Activated T-helper 1 cell treated with anti-CD3 and anti-CD28 coated beads, Interleukin-12 subunit alpha, Interleukin-12 subunit beta, Interleukin-2, Interleukin-4 antibody, amounts not matched to agents 30 ng/mL and 10 ng/mL and 1 ng/mL, durations not matched to agents 14 hours and 24 hours and 36 hours (primary cell): Measurements from ENCODE around the gene XPO6. TPM values are rescaled to one million over a fixed set of nuclear protein-coding genes. Genes with fewer than 3 reads are reported as not detected.
A peak's percentile ranks its signal among the peaks of the same experiment; 100 is the strongest.
"Not testable (repeated sequence)": the region's sequence is repeated elsewhere in the genome, so short reads cannot be mapped to it uniquely, and the experiment has no call there.

Experiments used
- DNase-seq: peaks from one replicate; pipeline ENCODE4 v3.0.0; 2021; ENCODE audit warnings: low spot score
- H3K27ac Mint-ChIP-seq: one replicate; pipeline ENCODE4 v1.8.0; 2021; ENCODE audit warnings: mild to moderate bottlenecking, mixed read lengths
- H3K27me3 Mint-ChIP-seq: one replicate; pipeline ENCODE4 v1.8.0; 2022; ENCODE audit warnings: mild to moderate bottlenecking, moderate library complexity, mixed read lengths; ENCODE audit not compliant: insufficient read depth
- H3K36me3 Mint-ChIP-seq: one replicate; pipeline ENCODE4 v1.8.0; 2021; ENCODE audit warnings: low read depth, mixed read lengths
- H3K4me1 Mint-ChIP-seq: one replicate; pipeline ENCODE4 v1.8.0; 2021; ENCODE audit warnings: low read depth, mixed read lengths
- H3K4me3 Mint-ChIP-seq: one replicate; pipeline ENCODE4 v1.8.0; 2021; ENCODE audit warnings: mild to moderate bottlenecking, moderate library complexity, mixed read lengths
- H3K9me3 Mint-ChIP-seq: one replicate; pipeline ENCODE4 v1.8.0; 2021; ENCODE audit warnings: mixed read lengths
- intact Hi-C: fragments of 100-400 bp; cut with micrococcal nuclease; formaldehyde crosslinking; loops from one replicate; pipeline ENCODE4 v1.15.1; 2024
- total RNA-seq: library from RNA; stranded (reverse); gene quantifications from 2 replicates; pipeline ENCODE4 v1.2.3, GENCODE V29; 2022

XPO6 gene
- total RNA-seq, 1 donor from 2014 or later: 225 TPM

DNA sequence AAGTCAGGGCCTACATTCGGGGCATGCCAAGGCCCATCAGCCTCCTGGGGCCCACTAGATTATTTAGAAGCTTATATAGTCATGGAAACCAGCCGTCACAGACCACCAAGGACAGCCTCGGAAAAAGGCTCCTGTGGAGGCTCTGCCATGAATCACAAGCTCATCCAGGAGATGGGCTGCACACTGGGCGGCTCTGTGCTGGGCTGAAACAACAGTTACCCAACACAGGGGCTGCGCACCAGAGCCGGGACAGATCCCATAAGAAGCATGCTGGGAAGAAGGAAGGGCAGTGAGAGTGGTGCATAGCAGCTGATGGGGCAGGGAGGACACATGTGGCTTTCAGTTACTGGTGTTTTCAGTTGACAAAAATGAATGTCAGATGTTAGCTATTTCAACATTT is 80.6 kb downstream of the XPO6 start:
- Mint-ChIP-seq H3K27ac (no peak overlapping the region), H3K4me3 (no peak overlapping the region), H3K4me1 (peaks cover 12% of the 10 kb centered on the region), H3K36me3 (peaks cover 51% of the 10 kb centered on the region), H3K27me3 (no peaks in the 10 kb centered on the region), H3K9me3 (no peaks in the 10 kb centered on the region)
- no peak for DNase-seq
- intact Hi-C loops: no loop called here

DNA sequence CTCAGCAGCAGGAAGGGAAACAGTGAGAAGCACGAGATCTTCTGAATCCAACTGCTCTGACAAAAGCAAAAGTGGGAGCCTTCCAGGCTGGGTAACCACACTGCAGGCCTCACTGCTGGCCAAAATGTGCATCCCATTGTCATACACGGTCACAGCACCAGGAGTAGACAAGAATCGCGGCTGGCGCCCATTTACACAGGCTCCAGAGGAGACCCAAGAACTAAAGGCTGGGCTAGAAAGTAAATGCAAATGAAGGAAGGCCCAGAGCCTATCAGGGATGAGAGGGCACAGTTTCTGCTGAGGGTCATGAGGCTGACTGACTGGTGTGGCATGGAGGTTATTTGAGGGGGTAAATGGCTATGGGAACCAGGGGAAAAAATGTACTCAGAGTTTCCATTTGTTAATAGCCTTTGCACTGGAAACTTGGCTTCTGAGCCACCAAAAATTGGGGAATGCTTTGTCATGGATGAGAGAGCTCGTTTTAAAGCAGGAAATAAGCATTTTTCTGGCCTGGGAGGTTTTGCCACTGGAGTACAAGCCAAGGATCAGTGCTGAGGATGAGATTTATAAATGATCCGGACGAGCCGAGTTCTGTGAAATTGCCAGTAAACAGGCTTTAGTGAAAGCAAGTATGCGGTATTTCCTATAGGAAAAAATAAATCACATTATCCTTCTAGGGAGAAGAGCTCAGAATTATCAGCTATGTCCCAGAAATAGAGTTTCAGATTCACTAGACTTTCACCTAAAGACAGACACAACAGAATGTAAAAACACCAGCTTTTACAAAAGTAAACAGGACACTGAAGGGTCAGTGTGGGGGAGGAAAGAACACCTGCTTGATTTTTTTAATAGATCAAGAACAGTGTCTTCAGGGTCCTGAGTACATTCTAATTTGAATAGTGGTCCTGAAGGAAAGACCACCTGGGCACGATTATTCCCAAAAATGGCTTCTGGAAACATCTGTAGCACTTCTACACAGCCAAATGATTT is 81.4 kb downstream of the XPO6 start:
- intact Hi-C loops: no loop called here
- H3K27ac Mint-ChIP-seq: peak overlapping the region; percentile 45
- peaks cover 17% of the 10 kb centered on the region for H3K4me1 Mint-ChIP-seq
- no peaks in the 10 kb centered on the region for H3K27me3 Mint-ChIP-seq
- no peak overlapping the region for H3K4me3 Mint-ChIP-seq
- peaks cover 59% of the 10 kb centered on the region for H3K36me3 Mint-ChIP-seq
- DNase-seq: no peak
- H3K9me3 Mint-ChIP-seq: no peaks in the 10 kb centered on the region

DNA sequence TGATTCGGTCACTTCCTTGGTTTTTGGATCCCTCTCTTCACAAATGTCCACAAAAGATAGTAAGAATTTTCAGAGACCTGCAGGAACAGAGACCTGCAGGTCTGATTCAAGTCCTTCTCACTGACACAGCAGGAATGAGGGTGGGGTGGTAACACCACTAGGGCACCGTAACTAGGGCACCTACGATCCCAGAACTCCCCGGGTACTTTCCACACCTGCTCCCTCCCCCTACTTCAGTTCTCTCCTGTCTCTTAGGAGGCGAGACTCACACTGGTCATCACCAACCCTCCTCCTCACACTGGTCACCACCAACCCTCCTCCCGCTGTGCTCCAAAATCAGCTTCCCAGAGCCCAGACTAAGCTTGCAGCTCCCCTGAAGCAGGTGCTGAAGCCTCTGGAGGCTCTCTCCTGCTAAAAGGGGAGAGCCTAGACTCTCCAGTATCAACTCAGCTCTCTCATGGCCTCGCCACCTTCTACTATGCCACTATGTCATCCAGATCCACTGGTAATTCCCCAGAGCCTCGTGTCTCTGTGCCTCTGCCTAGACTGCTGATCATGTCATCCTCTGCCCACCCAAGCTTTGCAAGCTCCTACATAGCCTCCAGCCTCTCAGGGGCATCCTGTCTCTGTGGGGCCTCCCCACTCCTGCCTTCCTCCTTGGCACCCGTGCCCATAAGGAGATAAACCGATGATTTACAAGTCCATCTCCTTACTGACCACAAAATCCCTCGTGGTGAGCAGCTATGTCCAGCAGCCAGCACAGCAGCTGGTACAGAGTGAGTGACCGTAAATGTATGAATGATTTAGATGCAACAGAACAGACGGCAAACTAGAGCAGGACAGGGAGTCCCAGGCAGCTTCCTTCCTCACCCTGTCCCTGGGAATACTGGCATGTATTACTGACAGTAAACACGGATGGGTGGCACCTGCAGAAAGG is 84.8 kb downstream of the XPO6 start:
- peaks cover 59% of the 10 kb centered on the region for H3K36me3 Mint-ChIP-seq
- no peaks in the 10 kb centered on the region for H3K27me3 Mint-ChIP-seq
- H3K27ac Mint-ChIP-seq: peak overlapping the region; percentile 74

DNA sequence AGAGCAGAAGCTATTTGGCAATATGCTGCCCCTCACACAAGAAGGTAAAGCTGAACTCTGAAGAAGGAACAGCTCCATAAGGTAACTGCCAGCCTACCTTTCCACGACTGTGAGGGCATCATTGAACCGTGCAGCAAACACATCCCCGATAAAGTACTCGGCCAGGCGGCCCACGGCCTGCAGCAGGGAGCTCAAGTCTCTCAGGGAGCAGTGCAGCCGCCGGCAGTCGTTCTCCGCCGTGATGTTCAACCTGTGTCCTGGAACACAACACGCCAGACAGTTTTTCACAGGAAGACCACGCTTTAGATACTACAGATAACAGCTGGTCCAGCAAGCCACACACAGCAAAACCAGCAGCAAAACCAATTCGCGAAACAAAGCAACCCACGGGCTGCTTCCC is 86.2 kb downstream of the XPO6 start:
- intact Hi-C loops: no loop called here
- H3K9me3 Mint-ChIP-seq: no peaks in the 10 kb centered on the region

More for the DNA sequence above, 84.8 kb downstream of the XPO6 start:
- intact Hi-C loops: no loop called here
- Mint-ChIP-seq H3K4me3 (no peak overlapping the region), H3K4me1 (peaks cover 17% of the 10 kb centered on the region), H3K9me3 (no peaks in the 10 kb centered on the region)
- DNase-seq: no peak

DNA sequence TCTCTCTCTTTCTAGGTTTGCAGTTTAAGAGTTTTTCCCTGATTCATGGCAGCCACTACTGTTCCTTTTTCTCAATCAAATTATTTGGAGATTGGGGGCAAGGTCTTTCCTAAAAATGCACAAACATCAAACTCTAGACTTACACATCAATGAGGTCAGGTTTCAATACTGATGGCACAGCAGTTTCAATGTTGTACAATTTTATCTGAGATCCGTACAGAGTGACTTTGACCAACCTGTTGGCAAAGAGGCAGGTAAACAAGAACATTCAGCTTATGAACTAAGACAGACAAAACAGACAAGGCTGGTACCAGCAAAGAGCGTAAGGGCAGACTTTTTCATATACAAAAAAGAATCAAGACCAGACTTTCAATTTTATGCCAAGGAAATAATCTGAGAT is 90.2 kb downstream of the XPO6 start:
- no peaks in the 10 kb centered on the region for H3K9me3 Mint-ChIP-seq
- intact Hi-C loops: no loop called here
- no peak overlapping the region for H3K4me3 Mint-ChIP-seq
- no peak for DNase-seq
- no peaks in the 10 kb centered on the region for H3K27me3 Mint-ChIP-seq
- H3K36me3 Mint-ChIP-seq: peaks cover 52% of the 10 kb centered on the region
- no peak overlapping the region for H3K27ac Mint-ChIP-seq
- peaks cover 6% of the 10 kb centered on the region for H3K4me1 Mint-ChIP-seq

More for the DNA sequence above, 86.2 kb downstream of the XPO6 start:
- DNase-seq: no peak
- no peak overlapping the region for H3K4me3 Mint-ChIP-seq
- peaks cover 61% of the 10 kb centered on the region for H3K36me3 Mint-ChIP-seq
- H3K4me1 Mint-ChIP-seq: peaks cover 17% of the 10 kb centered on the region
- H3K27ac Mint-ChIP-seq: no peak overlapping the region
- H3K27me3 Mint-ChIP-seq: no peaks in the 10 kb centered on the region

DNA sequence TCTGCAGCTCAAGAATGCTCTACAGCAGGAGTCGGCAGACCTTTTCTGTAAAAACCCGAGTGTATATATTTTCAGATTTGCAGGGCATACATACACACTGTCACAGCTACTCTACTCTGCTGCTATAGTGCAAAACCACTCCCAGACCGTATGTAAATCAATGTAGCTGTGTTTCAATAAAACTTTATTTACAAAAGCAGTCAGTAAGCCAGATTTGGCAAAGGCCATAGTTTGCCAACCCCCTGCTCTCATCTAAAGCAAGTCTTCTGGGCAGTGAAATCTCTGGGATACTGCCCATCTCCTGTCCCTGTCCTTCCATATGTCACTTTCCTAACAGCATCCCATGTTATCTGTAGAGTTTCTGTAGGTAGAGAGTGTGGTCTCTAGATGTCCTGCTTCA is 91.0 kb downstream of the XPO6 start:
- Mint-ChIP-seq H3K4me1 (peaks cover under 1% of the 10 kb centered on the region), H3K36me3 (peaks cover 52% of the 10 kb centered on the region), H3K27me3 (no peaks in the 10 kb centered on the region), H3K9me3 (no peaks in the 10 kb centered on the region), H3K4me3 (no peak overlapping the region), H3K27ac (no peak overlapping the region)
- intact Hi-C loops: no loop called here
- DNase-seq: no peak

DNA sequence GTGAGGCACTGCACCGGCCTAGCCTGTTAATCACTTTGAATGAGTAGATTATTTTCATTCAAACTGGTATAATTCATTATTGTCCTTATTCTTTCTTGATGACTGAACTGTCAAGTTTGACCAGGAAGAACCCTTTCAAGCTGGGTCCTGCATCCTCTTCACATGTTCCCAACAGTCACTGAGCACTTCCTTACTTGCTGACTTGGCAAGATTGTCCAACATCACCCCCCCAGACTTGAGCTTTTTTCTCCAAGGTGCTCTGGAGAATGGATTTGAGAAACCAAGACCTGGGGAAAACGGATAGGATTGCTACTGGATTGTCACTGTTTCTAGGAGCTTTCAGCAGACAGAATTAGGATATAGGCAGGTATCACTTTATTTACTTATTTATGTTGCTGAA is 93.1 kb downstream of the XPO6 start:
- H3K27me3 Mint-ChIP-seq: no peaks in the 10 kb centered on the region
- peaks cover 48% of the 10 kb centered on the region for H3K36me3 Mint-ChIP-seq

DNA sequence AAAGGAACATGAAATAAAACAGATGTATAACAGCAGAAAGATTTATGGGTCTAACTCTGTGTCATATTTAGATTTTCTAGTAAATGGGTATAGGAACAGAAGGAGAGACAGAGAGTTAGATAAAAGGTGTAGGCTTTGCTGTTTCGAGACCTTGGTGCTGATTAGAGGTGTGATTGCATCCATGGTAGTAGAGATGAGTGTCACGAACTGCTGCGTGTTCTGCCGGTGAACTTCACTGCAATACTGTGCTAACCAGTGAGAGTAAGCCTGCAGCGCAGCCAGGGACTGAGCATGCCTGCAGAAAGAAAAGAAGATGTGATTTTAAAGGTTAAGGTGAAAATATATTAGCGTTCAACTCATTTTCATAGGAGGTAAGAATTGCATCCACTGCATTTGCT is 94.6 kb downstream of the XPO6 start:
- Mint-ChIP-seq H3K36me3 (peaks cover 53% of the 10 kb centered on the region), H3K9me3 (no peaks in the 10 kb centered on the region), H3K4me1 (peaks cover 13% of the 10 kb centered on the region), H3K27me3 (no peaks in the 10 kb centered on the region), H3K4me3 (no peak overlapping the region), H3K27ac (no peak overlapping the region)
- no peak for DNase-seq
- intact Hi-C loops: no loop called here

More for the DNA sequence above, 93.1 kb downstream of the XPO6 start:
- H3K4me1 Mint-ChIP-seq: peaks cover 5% of the 10 kb centered on the region
- no peak overlapping the region for H3K27ac Mint-ChIP-seq
- no peak overlapping the region for H3K4me3 Mint-ChIP-seq
- intact Hi-C loops: no loop called here
- no peak for DNase-seq
- no peaks in the 10 kb centered on the region for H3K9me3 Mint-ChIP-seq

DNA sequence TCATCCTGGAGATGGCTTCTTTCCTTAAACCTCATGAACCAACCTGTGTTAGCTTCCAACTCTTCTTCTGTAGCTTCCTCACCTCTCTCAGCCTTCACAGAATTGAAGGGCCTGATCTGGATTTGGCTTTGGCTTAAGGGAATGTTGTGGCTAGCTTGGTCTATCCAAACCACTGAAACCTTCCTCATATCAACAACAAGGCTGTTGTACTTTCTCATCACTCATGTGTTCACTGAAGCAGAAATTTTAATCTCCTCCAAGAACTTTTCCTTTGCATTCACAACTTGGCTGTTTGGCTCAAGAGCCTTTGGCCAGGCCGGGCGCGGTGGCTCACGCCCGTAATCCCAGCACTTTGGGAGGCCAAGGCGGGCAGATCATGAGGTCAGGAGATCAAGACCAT is 95.9 kb downstream of the XPO6 start:
- H3K36me3 Mint-ChIP-seq: peaks cover 43% of the 10 kb centered on the region
- intact Hi-C loops, H3K9me3 Mint-ChIP-seq, DNase-seq, H3K4me3 Mint-ChIP-seq, H3K27me3 Mint-ChIP-seq: not testable (repeated sequence)
- peak overlapping the region; percentile 16 for H3K27ac Mint-ChIP-seq
- peaks cover 14% of the 10 kb centered on the region for H3K4me1 Mint-ChIP-seq

DNA sequence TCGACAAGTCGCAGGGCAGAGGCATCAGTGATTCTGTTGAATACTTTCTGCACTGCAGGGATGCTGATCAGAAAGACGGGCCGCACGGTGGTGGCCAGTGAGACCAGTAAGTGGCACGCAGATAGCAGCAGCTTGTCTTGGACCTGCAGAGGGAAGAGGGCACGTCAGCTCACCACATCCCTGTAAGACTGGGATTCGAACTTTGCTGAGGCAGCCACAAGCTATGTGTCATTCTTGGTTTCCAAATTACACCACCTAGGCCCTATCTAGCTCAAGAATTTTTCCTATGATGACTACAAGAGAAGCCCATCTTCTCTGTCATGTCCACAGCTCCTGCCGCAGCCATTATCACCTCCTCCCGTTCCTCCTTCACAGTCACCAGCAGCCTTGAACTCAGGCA is 98.9 kb downstream of the XPO6 start:
- no peak for DNase-seq
- Mint-ChIP-seq H3K4me1 (peaks cover 28% of the 10 kb centered on the region), H3K27ac (peak overlapping the region; percentile 77), H3K4me3 (no peak overlapping the region), H3K36me3 (peaks cover 56% of the 10 kb centered on the region), H3K27me3 (no peaks in the 10 kb centered on the region), H3K9me3 (no peaks in the 10 kb centered on the region)
- intact Hi-C loops: loop anchor here (2.0 kb wide), 1 partner anchor 28 kb away; no protein-coding TSS in a partner anchor

DNA sequence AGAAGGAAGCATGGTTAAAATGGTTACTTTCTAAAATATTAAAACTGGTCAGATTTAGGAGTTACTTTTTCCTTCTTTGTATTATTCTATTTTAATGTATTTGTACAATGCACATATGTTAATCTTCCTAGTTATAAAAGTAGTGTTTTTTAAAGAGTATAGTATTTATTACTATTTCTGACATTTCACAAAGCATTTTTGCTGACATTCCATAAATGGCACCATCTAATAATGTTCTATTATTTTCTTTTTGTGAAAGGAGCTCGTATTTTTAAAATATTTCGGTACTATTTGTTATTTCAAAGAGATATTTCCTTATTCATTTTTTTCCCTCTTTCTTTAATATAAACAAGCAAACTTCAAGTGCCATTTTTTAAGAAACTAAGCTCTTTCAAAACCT is 100.8 kb downstream of the XPO6 start:
- intact Hi-C loops: no loop called here
- peaks cover 28% of the 10 kb centered on the region for H3K4me1 Mint-ChIP-seq
- peaks cover 53% of the 10 kb centered on the region for H3K36me3 Mint-ChIP-seq
- no peaks in the 10 kb centered on the region for H3K9me3 Mint-ChIP-seq
- DNase-seq: no peak
- no peaks in the 10 kb centered on the region for H3K27me3 Mint-ChIP-seq
- H3K4me3 Mint-ChIP-seq: no peak overlapping the region
- peak overlapping the region; percentile 20 for H3K27ac Mint-ChIP-seq

DNA sequence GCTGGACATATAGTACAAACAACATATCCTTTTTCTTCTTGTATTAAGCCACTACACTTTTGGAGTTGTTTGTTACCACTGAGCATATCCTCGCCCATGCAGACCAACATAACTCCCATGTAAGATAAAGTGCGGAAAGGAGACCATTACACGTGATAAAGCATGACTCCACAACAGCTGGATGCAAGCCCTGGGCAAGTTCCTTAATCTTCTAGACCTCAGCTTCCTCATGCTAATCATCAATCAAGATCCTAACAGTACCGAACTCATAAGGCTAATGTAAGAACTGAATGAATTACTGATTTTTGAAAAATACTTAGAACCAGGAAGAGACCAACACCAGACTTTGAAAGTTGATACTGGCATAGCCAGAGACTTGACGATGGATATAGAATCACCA is 101.3 kb downstream of the XPO6 start:
- H3K9me3 Mint-ChIP-seq: no peaks in the 10 kb centered on the region
- DNase-seq: no peak
- no peak overlapping the region for H3K4me3 Mint-ChIP-seq
- peaks cover 53% of the 10 kb centered on the region for H3K36me3 Mint-ChIP-seq
- peaks cover 28% of the 10 kb centered on the region for H3K4me1 Mint-ChIP-seq
- H3K27me3 Mint-ChIP-seq: no peaks in the 10 kb centered on the region
- peak overlapping the region; percentile 20 for H3K27ac Mint-ChIP-seq
- intact Hi-C loops: no loop called here

DNA sequence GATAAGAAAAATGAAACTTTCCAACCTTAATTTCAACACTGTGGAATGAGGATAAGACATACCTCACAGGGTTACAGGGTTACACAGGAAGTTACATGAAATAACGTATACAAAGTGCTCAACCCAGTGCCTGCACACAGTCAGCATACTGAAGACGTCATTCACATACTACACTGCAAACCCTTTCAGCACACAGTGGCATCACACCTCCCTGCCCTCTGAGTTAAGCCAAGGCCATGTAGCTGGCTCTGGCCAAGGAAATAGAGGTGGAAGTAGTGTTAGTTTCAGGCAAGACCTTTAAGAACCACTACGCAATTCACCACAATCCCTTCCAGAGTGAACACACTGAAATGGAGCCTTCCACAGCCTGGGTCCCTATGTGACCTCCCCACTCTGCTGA is 101.7 kb downstream of the XPO6 start:
- Mint-ChIP-seq H3K4me3 (no peak overlapping the region), H3K27me3 (no peaks in the 10 kb centered on the region), H3K9me3 (no peaks in the 10 kb centered on the region), H3K4me1 (peaks cover 27% of the 10 kb centered on the region), H3K27ac (peak overlapping the region; percentile 20), H3K36me3 (peaks cover 54% of the 10 kb centered on the region)
- no peak for DNase-seq
- intact Hi-C loops: no loop called here
